ENCODE data around the gene SLC22A16.

- TF ChIP-seq CTCF (IDR thresholded peaks at IDR 0.05) (no peak), POLR2A (IDR thresholded peaks at IDR 0.05) (no peak)
Measured at GRCh38 chr6:110410511-110410910, 65.9 kb downstream of the SLC22A16 start.

Measured in tibial nerve (tissue), 3 donors.